ACC112 (cell line): ENCODE measurements around the gene MYO7B.

Experiments
- H2AFZ ChIP-seq: fragments of 200-600 bp; sonication (generic); one replicate; pipeline ENCODE4 v1.6.0; 2017; ENCODE audit warnings: antibody characterized with exemption, low read length; ENCODE audit not compliant: unreplicated experiment
- H3K27ac ChIP-seq: fragments of 200-600 bp; sonication (generic); 2 replicates; pipeline ENCODE4 v1.5.1; 2014; ENCODE audit warnings: low read depth, mild to moderate bottlenecking, antibody characterized with exemption, low read length, moderate library complexity
- H3K27me3 ChIP-seq: fragments of 200-600 bp; sonication (generic); 2 replicates; pipeline ENCODE4 v1.6.1; 2014; ENCODE audit warnings: mild to moderate bottlenecking, antibody characterized with exemption, low read length, moderate library complexity, mixed read lengths; ENCODE audit not compliant: insufficient read depth
- H3K36me3 ChIP-seq: fragments of 200-600 bp; sonication (generic); 2 replicates; pipeline ENCODE4 v1.6.1; 2016; ENCODE audit warnings: mild to moderate bottlenecking, antibody characterized with exemption, low read length, moderate library complexity, mixed read lengths; ENCODE audit not compliant: insufficient read depth
- H3K4me1 ChIP-seq: fragments of 200-600 bp; sonication (generic); one replicate; pipeline ENCODE4 v1.6.1; 2016; ENCODE audit warnings: low read length, mixed read lengths; ENCODE audit not compliant: insufficient read depth, unreplicated experiment, control insufficient read depth
- H3K4me3 ChIP-seq: fragments of 200-600 bp; sonication (generic); 2 replicates; pipeline ENCODE4 v1.5.1; 2014; ENCODE audit warnings: mild to moderate bottlenecking, low read depth, low read length
- H3K79me2 ChIP-seq: fragments of 200-600 bp; sonication (generic); one replicate; pipeline ENCODE4 v1.6.0; 2016; ENCODE audit warnings: low read length; ENCODE audit not compliant: control insufficient read depth, unreplicated experiment, insufficient read depth

Gene MYO7B

GRCh38 chr2:127626917-127627739 lies 91.6 kb downstream of the MYO7B start:
- Histone ChIP-seq H3K27ac (no peak overlapping the region), H3K36me3 (no peaks in the 10 kb centered on the region), H3K27me3 (no peaks in the 10 kb centered on the region), H3K4me1 (peaks cover 7% of the 10 kb centered on the region), H2AFZ (no peak overlapping the region), H3K79me2 (no peaks in the 10 kb centered on the region), H3K4me3 (no peak overlapping the region)

GRCh38 chr2:127627740-127628571 lies 92.5 kb downstream of the MYO7B start:
- Histone ChIP-seq H3K4me3 (no peak overlapping the region), H3K36me3 (no peaks in the 10 kb centered on the region), H3K27ac (no peak overlapping the region), H3K79me2 (no peaks in the 10 kb centered on the region), H3K4me1 (peaks cover 7% of the 10 kb centered on the region), H2AFZ (no peak overlapping the region), H3K27me3 (no peaks in the 10 kb centered on the region)

GRCh38 chr2:127628767-127629614 lies 93.5 kb downstream of the MYO7B start:
- H3K4me1 ChIP-seq, result no peaks in the 10 kb centered on the region
- no peaks in the 10 kb centered on the region for H3K27me3 ChIP-seq
- H3K27ac ChIP-seq, result no peak overlapping the region
- H3K36me3 ChIP-seq, result no peaks in the 10 kb centered on the region
- no peak overlapping the region for H3K4me3 ChIP-seq
- H3K79me2 ChIP-seq, result no peaks in the 10 kb centered on the region
- H2AFZ ChIP-seq, result no peak overlapping the region

- Histone ChIP-seq H3K79me2 (no peaks in the 10 kb centered on the region), H2AFZ (no peak overlapping the region), H3K4me1 (no peaks in the 10 kb centered on the region), H3K27me3 (no peaks in the 10 kb centered on the region), H3K27ac (no peak overlapping the region), H3K4me3 (no peak overlapping the region), H3K36me3 (no peaks in the 10 kb centered on the region)
Measured at GRCh38 chr2:127629637-127630036, 94.2 kb downstream of the MYO7B start.

GRCh38 chr2:127630096-127630863 lies 94.8 kb downstream of the MYO7B start:
- H3K36me3 ChIP-seq, result no peaks in the 10 kb centered on the region
- H3K79me2 ChIP-seq, result no peaks in the 10 kb centered on the region
- H3K27me3 ChIP-seq, result no peaks in the 10 kb centered on the region
- H2AFZ ChIP-seq, result no peak overlapping the region
- no peak overlapping the region for H3K4me3 ChIP-seq
- no peak overlapping the region for H3K27ac ChIP-seq
- no peaks in the 10 kb centered on the region for H3K4me1 ChIP-seq

- Histone ChIP-seq H3K27ac (no peak overlapping the region), H3K27me3 (no peaks in the 10 kb centered on the region), H3K79me2 (no peaks in the 10 kb centered on the region), H3K4me1 (no peaks in the 10 kb centered on the region), H2AFZ (no peak overlapping the region), H3K36me3 (no peaks in the 10 kb centered on the region), H3K4me3 (no peak overlapping the region)
Measured at GRCh38 chr2:127630864-127631540, 95.5 kb downstream of the MYO7B start.

GRCh38 chr2:127631541-127631996 lies 96.1 kb downstream of the MYO7B start:
- Histone ChIP-seq H3K36me3 (no peaks in the 10 kb centered on the region), H3K79me2 (no peaks in the 10 kb centered on the region), H3K4me3 (no peak overlapping the region), H2AFZ (no peak overlapping the region), H3K27me3 (no peaks in the 10 kb centered on the region), H3K27ac (no peak overlapping the region), H3K4me1 (no peaks in the 10 kb centered on the region)

- no peak overlapping the region for H2AFZ ChIP-seq
- H3K79me2 ChIP-seq, result no peaks in the 10 kb centered on the region
- peaks cover 2% of the 10 kb centered on the region for H3K4me1 ChIP-seq
- no peaks in the 10 kb centered on the region for H3K36me3 ChIP-seq
- H3K27me3 ChIP-seq, result no peaks in the 10 kb centered on the region
- H3K27ac ChIP-seq, result no peak overlapping the region
- H3K4me3 ChIP-seq, result no peak overlapping the region
Measured at GRCh38 chr2:127631997-127632581, 96.6 kb downstream of the MYO7B start.

- H3K36me3 ChIP-seq, result no peaks in the 10 kb centered on the region
- H3K27me3 ChIP-seq, result no peaks in the 10 kb centered on the region
- no peak overlapping the region for H3K4me3 ChIP-seq
- no peak overlapping the region for H2AFZ ChIP-seq
- H3K27ac ChIP-seq, result no peak overlapping the region
- H3K4me1 ChIP-seq, result peaks cover 10% of the 10 kb centered on the region
- no peaks in the 10 kb centered on the region for H3K79me2 ChIP-seq
Measured at GRCh38 chr2:127632592-127633489, 97.4 kb downstream of the MYO7B start.
